Measurements from ENCODE around the gene FLNA. TPM values are rescaled to one million over a fixed set of nuclear protein-coding genes. Genes with fewer than 3 reads are reported as not detected.

The FLNA gene
- polyA plus RNA-seq, 1 donor from 2014 or later, result 84.9 TPM

DNA sequence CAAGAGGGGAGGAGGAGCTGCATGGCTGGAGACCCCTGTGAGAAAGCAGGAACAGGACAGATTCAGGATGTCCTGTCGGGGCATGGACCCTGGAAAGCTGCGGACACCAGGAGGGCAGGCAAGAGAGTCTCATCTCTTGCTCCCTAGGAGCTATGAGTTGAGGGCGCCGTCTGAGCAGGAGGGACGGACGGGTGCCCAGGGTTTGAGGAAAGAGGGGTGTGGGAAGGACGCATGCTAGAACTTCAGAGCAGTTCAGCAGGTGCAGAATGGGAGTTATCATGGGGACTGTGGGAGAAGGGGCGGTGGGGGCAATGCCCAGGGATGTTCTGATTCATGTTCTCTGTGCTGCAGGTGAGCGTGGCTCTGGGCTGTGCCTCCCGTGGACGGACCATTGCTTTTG lies 54.0 kb downstream of the FLNA start:
- Histone ChIP-seq H3K36me3 (ENCODE audit: insufficient read depth, low read length) (no peaks in the 10 kb centered on the region), H3K27ac (ENCODE audit: low read length) (no peak overlapping the region), H2AFZ (ENCODE audit: low read depth, low read length) (no peak overlapping the region), H3K4me3 (ENCODE audit: low read length) (no peak overlapping the region), H3K4me2 (ENCODE audit: low read length) (no peak overlapping the region), H3K9me3 (ENCODE audit: low read length) (no peaks in the 10 kb centered on the region), H3K9me2 (ENCODE audit: insufficient read depth, low read length) (no peaks in the 10 kb centered on the region), H3K9ac (ENCODE audit: low read length) (no peak overlapping the region), H4K20me1 (ENCODE audit: insufficient read depth) (no peaks in the 10 kb centered on the region), H3K27me3 (ENCODE audit: insufficient read depth, low read depth, low read length) (no peaks in the 10 kb centered on the region), H3F3A (ENCODE audit: insufficient read depth, low read length, poor library complexity, severe bottlenecking) (no peaks in the 10 kb centered on the region), H3K79me2 (replicated peaks; ENCODE audit: insufficient read depth, low read length) (no peaks in the 10 kb centered on the region)
- TF ChIP-seq, protein P1, sequence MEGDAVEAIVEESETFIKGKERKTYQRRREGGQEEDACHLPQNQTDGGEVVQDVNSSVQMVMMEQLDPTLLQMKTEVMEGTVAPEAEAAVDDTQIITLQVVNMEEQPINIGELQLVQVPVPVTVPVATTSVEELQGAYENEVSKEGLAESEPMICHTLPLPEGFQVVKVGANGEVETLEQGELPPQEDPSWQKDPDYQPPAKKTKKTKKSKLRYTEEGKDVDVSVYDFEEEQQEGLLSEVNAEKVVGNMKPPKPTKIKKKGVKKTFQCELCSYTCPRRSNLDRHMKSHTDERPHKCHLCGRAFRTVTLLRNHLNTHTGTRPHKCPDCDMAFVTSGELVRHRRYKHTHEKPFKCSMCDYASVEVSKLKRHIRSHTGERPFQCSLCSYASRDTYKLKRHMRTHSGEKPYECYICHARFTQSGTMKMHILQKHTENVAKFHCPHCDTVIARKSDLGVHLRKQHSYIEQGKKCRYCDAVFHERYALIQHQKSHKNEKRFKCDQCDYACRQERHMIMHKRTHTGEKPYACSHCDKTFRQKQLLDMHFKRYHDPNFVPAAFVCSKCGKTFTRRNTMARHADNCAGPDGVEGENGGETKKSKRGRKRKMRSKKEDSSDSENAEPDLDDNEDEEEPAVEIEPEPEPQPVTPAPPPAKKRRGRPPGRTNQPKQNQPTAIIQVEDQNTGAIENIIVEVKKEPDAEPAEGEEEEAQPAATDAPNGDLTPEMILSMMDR (IDR thresholded peaks at IDR 0.05; ENCODE audit: poor library complexity, severe bottlenecking), result no peak
- TF ChIP-seq, protein P2, sequence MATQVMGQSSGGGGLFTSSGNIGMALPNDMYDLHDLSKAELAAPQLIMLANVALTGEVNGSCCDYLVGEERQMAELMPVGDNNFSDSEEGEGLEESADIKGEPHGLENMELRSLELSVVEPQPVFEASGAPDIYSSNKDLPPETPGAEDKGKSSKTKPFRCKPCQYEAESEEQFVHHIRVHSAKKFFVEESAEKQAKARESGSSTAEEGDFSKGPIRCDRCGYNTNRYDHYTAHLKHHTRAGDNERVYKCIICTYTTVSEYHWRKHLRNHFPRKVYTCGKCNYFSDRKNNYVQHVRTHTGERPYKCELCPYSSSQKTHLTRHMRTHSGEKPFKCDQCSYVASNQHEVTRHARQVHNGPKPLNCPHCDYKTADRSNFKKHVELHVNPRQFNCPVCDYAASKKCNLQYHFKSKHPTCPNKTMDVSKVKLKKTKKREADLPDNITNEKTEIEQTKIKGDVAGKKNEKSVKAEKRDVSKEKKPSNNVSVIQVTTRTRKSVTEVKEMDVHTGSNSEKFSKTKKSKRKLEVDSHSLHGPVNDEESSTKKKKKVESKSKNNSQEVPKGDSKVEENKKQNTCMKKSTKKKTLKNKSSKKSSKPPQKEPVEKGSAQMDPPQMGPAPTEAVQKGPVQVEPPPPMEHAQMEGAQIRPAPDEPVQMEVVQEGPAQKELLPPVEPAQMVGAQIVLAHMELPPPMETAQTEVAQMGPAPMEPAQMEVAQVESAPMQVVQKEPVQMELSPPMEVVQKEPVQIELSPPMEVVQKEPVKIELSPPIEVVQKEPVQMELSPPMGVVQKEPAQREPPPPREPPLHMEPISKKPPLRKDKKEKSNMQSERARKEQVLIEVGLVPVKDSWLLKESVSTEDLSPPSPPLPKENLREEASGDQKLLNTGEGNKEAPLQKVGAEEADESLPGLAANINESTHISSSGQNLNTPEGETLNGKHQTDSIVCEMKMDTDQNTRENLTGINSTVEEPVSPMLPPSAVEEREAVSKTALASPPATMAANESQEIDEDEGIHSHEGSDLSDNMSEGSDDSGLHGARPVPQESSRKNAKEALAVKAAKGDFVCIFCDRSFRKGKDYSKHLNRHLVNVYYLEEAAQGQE (IDR thresholded peaks at IDR 0.05; ENCODE audit: borderline replicate concordance), result no peak
- TF ChIP-seq MXI1 (conservative IDR thresholded peaks at IDR 0.05; ENCODE audit: poor library complexity, severe bottlenecking) (no peak), RAD21 (conservative IDR thresholded peaks at IDR 0.05) (no peak), EP300 (conservative IDR thresholded peaks at IDR 0.05; ENCODE audit: poor library complexity, severe bottlenecking) (no peak), SMC3 (conservative IDR thresholded peaks at IDR 0.05; ENCODE audit: poor library complexity) (no peak), EZH2 (IDR thresholded peaks at IDR 0.05; ENCODE audit: borderline replicate concordance, insufficient read depth, low read length, poor library complexity, severe bottlenecking) (no peak), POLR2AphosphoS5 (IDR thresholded peaks at IDR 0.05) (no peak), TAF1 (IDR thresholded peaks at IDR 0.05; ENCODE audit: low read depth) (no peak)

DNA sequence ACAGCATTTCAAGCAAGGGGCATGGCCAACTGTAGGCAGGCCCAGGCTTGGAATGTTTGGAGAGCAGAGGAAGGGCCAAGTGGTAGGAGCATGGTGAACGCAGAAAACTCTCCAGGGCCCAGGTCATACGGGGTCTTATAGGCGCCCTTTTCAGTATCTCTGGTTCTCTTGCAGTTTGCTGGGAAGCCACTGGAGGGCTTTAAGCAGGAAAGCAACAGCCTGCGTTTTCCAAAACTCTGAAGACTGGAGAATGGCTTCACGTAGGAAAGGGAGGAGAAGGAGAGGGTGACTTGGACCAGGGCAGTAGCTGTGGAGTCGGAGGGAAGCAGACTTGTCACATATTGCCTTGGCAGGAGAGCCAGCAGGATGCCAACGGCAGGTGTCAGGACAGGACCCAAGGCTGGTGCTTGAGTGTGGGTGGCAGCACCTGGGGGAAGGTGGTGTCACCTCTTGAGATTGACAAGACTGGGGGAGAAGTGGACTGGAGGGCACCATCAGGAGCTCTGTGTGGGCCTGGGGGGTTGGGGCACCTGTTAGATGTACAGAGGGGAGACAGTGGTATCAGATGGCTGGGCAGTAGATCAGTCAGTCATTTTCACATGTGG lies 56.9 kb downstream of the FLNA start:
- TF ChIP-seq SMC3 (conservative IDR thresholded peaks at IDR 0.05; ENCODE audit: poor library complexity) (peak; percentile 30), TAF1 (IDR thresholded peaks at IDR 0.05; ENCODE audit: low read depth) (no peak), EZH2 (IDR thresholded peaks at IDR 0.05; ENCODE audit: borderline replicate concordance, insufficient read depth, low read length, poor library complexity, severe bottlenecking) (no peak), POLR2AphosphoS5 (IDR thresholded peaks at IDR 0.05) (no peak), EP300 (conservative IDR thresholded peaks at IDR 0.05; ENCODE audit: poor library complexity, severe bottlenecking) (no peak), MXI1 (conservative IDR thresholded peaks at IDR 0.05; ENCODE audit: poor library complexity, severe bottlenecking) (no peak), RAD21 (conservative IDR thresholded peaks at IDR 0.05) (no peak)
- TF ChIP-seq, protein P2 (IDR thresholded peaks at IDR 0.05; ENCODE audit: borderline replicate concordance), result no peak
- TF ChIP-seq, protein P1 (IDR thresholded peaks at IDR 0.05; ENCODE audit: poor library complexity, severe bottlenecking), result peak; percentile 48
- Histone ChIP-seq H2AFZ (ENCODE audit: low read depth, low read length) (no peak overlapping the region), H3K9me3 (ENCODE audit: low read length) (no peaks in the 10 kb centered on the region), H3K9me2 (ENCODE audit: insufficient read depth, low read length) (no peaks in the 10 kb centered on the region), H3K27ac (ENCODE audit: low read length) (no peak overlapping the region), H3K4me2 (ENCODE audit: low read length) (no peak overlapping the region), H3K79me2 (replicated peaks; ENCODE audit: insufficient read depth, low read length) (no peaks in the 10 kb centered on the region), H3K36me3 (ENCODE audit: insufficient read depth, low read length) (no peaks in the 10 kb centered on the region), H3K27me3 (ENCODE audit: insufficient read depth, low read depth, low read length) (no peaks in the 10 kb centered on the region), H3K4me3 (ENCODE audit: low read length) (no peak overlapping the region), H4K20me1 (ENCODE audit: insufficient read depth) (no peaks in the 10 kb centered on the region), H3F3A (ENCODE audit: insufficient read depth, low read length, poor library complexity, severe bottlenecking) (no peaks in the 10 kb centered on the region), H3K9ac (ENCODE audit: low read length) (no peak overlapping the region)

All from neural cell (in vitro differentiated cells).